ENCODE data around the gene TM9SF3.

The TM9SF3 gene

GRCh38 chr10:96609510-96609909 is 22.7 kb upstream of the TM9SF3 start:
- H3K9me3 ChIP-seq (ENCODE audit: insufficient read depth, low read length), result no peaks in the 10 kb centered on the region
- H4K20me1 ChIP-seq (ENCODE audit: low read depth, low read length), result no peaks in the 10 kb centered on the region
- no peak overlapping the region for H3K27ac ChIP-seq (ENCODE audit: low read depth, low read length)
- no peaks in the 10 kb centered on the region for H3F3A ChIP-seq (ENCODE audit: insufficient read depth)
- no peaks in the 10 kb centered on the region for H3K79me2 ChIP-seq (ENCODE audit: insufficient read depth, low read length)
- no peak overlapping the region for H2AFZ ChIP-seq (ENCODE audit: low read depth, low read length, severe bottlenecking)
- no peak overlapping the region for H3K4me3 ChIP-seq (ENCODE audit: insufficient read depth, low read length, poor library complexity, severe bottlenecking)
- H3K9ac ChIP-seq (ENCODE audit: low read length), result no peak overlapping the region
- no peaks in the 10 kb centered on the region for H3K27me3 ChIP-seq (ENCODE audit: low read length)
- peaks cover 34% of the 10 kb centered on the region; the same call in 1 of the 2 replicates for H3K36me3 ChIP-seq (ENCODE audit: low read length)
- H3K9me2 ChIP-seq (replicated peaks; ENCODE audit: insufficient read depth, low read length), result no peaks in the 10 kb centered on the region
- H3K4me2 ChIP-seq (ENCODE audit: low read depth, low read length, poor library complexity, severe bottlenecking), result no peak overlapping the region
- TF ChIP-seq CTCF (IDR thresholded peaks at IDR 0.05; ENCODE audit: insufficient read depth, low read length, poor library complexity, severe bottlenecking) (no peak), EZH2phosphoT487 (conservative IDR thresholded peaks at IDR 0.05; ENCODE audit: low read length) (no peak)

GRCh38 chr10:96608805-96609204 is 22.0 kb upstream of the TM9SF3 start:
- no peaks in the 10 kb centered on the region for H4K20me1 ChIP-seq (ENCODE audit: low read depth, low read length)
- H3K27me3 ChIP-seq (ENCODE audit: low read length), result no peaks in the 10 kb centered on the region
- no peak overlapping the region for H2AFZ ChIP-seq (ENCODE audit: low read depth, low read length, severe bottlenecking)
- no peaks in the 10 kb centered on the region for H3K9me2 ChIP-seq (replicated peaks; ENCODE audit: insufficient read depth, low read length)
- H3K4me2 ChIP-seq (ENCODE audit: low read depth, low read length, poor library complexity, severe bottlenecking), result no peak overlapping the region
- no peaks in the 10 kb centered on the region for H3K79me2 ChIP-seq (ENCODE audit: insufficient read depth, low read length)
- peaks cover 33% of the 10 kb centered on the region; the same call in 1 of the 2 replicates for H3K36me3 ChIP-seq (ENCODE audit: low read length)
- H3F3A ChIP-seq (ENCODE audit: insufficient read depth), result no peaks in the 10 kb centered on the region
- no peak overlapping the region for H3K4me3 ChIP-seq (ENCODE audit: insufficient read depth, low read length, poor library complexity, severe bottlenecking)
- TF ChIP-seq EZH2phosphoT487 (conservative IDR thresholded peaks at IDR 0.05; ENCODE audit: low read length) (no peak), CTCF (IDR thresholded peaks at IDR 0.05; ENCODE audit: insufficient read depth, low read length, poor library complexity, severe bottlenecking) (no peak)
- no peaks in the 10 kb centered on the region for H3K9me3 ChIP-seq (ENCODE audit: insufficient read depth, low read length)
- no peak overlapping the region for H3K9ac ChIP-seq (ENCODE audit: low read length)
- no peak overlapping the region for H3K27ac ChIP-seq (ENCODE audit: low read depth, low read length)

GRCh38 chr10:96608262-96608661 is 21.4 kb upstream of the TM9SF3 start:
- Histone ChIP-seq H4K20me1 (ENCODE audit: low read depth, low read length) (no peaks in the 10 kb centered on the region), H3K4me3 (ENCODE audit: insufficient read depth, low read length, poor library complexity, severe bottlenecking) (no peak overlapping the region), H3K27me3 (ENCODE audit: low read length) (no peaks in the 10 kb centered on the region), H3K4me2 (ENCODE audit: low read depth, low read length, poor library complexity, severe bottlenecking) (no peak overlapping the region), H3K79me2 (ENCODE audit: insufficient read depth, low read length) (no peaks in the 10 kb centered on the region), H3K9ac (ENCODE audit: low read length) (no peak overlapping the region), H3F3A (ENCODE audit: insufficient read depth) (no peaks in the 10 kb centered on the region), H3K27ac (ENCODE audit: low read depth, low read length) (no peak overlapping the region), H2AFZ (ENCODE audit: low read depth, low read length, severe bottlenecking) (no peak overlapping the region), H3K9me2 (replicated peaks; ENCODE audit: insufficient read depth, low read length) (no peaks in the 10 kb centered on the region), H3K36me3 (ENCODE audit: low read length) (peaks cover 35% of the 10 kb centered on the region; the same call in 1 of the 2 replicates), H3K9me3 (ENCODE audit: insufficient read depth, low read length) (no peaks in the 10 kb centered on the region)
- TF ChIP-seq CTCF (IDR thresholded peaks at IDR 0.05; ENCODE audit: insufficient read depth, low read length, poor library complexity, severe bottlenecking) (no peak), EZH2phosphoT487 (conservative IDR thresholded peaks at IDR 0.05; ENCODE audit: low read length) (no peak)
